ENCODE results near the gene SLC6A2. TPM values are rescaled to one million over a fixed set of nuclear protein-coding genes. Genes with fewer than 3 reads are reported as not detected.

Gene SLC6A2
- total RNA-seq, 2 donors from 2014 or later: 0.16 TPM; not detected in 1

DNA sequence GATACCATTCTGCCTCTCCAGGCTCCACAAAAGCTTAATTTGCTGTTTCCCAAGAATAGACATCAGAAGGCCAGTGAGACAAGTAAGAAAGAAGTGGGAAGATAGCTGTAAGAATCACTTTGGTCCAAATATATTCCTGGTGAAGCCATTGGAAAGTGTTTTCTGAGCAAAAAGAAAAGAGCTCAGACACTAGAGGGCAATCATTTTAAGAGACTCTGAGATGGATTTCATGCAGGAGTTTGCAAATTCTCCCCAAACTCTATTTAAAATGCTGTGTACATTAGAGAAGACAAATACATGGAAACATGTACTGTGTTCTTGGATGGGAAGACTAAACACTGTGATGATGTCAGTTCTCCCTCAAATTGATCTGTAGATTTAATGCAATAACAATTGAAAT lies 8.0 kb upstream of the SLC6A2 start:
- Histone ChIP-seq H3K4me3 (no peak overlapping the region), H3K36me3 (no peaks in the 10 kb centered on the region), H3K4me1 (no peaks in the 10 kb centered on the region), H3K9me3 (no peaks in the 10 kb centered on the region), H3K27me3 (no peaks in the 10 kb centered on the region), H3K9ac (ENCODE audit: low read depth in 2 of 2, low read length in 2 of 2) (no peak overlapping the region), H3K27ac (no peak overlapping the region)
- TF ChIP-seq, protein P1, sequence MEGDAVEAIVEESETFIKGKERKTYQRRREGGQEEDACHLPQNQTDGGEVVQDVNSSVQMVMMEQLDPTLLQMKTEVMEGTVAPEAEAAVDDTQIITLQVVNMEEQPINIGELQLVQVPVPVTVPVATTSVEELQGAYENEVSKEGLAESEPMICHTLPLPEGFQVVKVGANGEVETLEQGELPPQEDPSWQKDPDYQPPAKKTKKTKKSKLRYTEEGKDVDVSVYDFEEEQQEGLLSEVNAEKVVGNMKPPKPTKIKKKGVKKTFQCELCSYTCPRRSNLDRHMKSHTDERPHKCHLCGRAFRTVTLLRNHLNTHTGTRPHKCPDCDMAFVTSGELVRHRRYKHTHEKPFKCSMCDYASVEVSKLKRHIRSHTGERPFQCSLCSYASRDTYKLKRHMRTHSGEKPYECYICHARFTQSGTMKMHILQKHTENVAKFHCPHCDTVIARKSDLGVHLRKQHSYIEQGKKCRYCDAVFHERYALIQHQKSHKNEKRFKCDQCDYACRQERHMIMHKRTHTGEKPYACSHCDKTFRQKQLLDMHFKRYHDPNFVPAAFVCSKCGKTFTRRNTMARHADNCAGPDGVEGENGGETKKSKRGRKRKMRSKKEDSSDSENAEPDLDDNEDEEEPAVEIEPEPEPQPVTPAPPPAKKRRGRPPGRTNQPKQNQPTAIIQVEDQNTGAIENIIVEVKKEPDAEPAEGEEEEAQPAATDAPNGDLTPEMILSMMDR (IDR thresholded peaks at IDR 0.05): no peak
- intact Hi-C loops (cut with DNase I): no loop called here
- DNase-seq: no peak

GRCh38 chr16:55651841-55652824 lies 3.7 kb upstream of the SLC6A2 start:
- no peak overlapping the region for H3K9ac ChIP-seq (ENCODE audit: low read depth in 2 of 2, low read length in 2 of 2)
- intact Hi-C loops (cut with DNase I): no loop called here
- no peak for DNase-seq
- H3K36me3 ChIP-seq: no peaks in the 10 kb centered on the region
- no peak overlapping the region for H3K4me3 ChIP-seq
- H3K4me1 ChIP-seq: no peaks in the 10 kb centered on the region
- no peak overlapping the region for H3K27ac ChIP-seq
- TF ChIP-seq, protein P1 (IDR thresholded peaks at IDR 0.05): no peak
- H3K9me3 ChIP-seq: no peaks in the 10 kb centered on the region
- H3K27me3 ChIP-seq: peaks cover 13% of the 10 kb centered on the region

DNA sequence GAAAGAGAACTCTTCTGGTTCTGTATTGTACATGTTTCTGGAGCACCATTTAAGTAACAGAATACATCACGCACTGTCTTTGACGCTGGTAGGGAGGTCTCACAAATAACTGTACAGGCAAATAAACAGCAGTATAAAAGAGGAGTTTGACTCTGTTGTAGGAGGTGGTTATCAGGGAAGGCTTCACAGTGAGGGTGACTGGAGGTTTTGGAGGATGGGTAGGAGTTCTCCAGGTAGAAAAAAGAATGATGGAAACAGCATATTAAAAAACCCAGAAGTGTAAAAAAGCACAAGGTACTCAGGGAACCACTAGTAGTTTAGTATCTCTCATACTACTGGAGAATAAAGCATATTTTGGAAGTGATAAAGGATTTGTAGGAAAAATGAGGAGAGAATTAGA lies 2.7 kb upstream of the SLC6A2 start:
- Histone ChIP-seq H3K9ac (ENCODE audit: low read depth in 2 of 2, low read length in 2 of 2) (no peak overlapping the region), H3K27ac (no peak overlapping the region), H3K9me3 (no peaks in the 10 kb centered on the region), H3K27me3 (peaks cover 13% of the 10 kb centered on the region), H3K36me3 (no peaks in the 10 kb centered on the region), H3K4me3 (no peak overlapping the region), H3K4me1 (no peaks in the 10 kb centered on the region)
- TF ChIP-seq, protein P1 (IDR thresholded peaks at IDR 0.05): no peak
- intact Hi-C loops (cut with DNase I): no loop called here
- no peak for DNase-seq

DNA sequence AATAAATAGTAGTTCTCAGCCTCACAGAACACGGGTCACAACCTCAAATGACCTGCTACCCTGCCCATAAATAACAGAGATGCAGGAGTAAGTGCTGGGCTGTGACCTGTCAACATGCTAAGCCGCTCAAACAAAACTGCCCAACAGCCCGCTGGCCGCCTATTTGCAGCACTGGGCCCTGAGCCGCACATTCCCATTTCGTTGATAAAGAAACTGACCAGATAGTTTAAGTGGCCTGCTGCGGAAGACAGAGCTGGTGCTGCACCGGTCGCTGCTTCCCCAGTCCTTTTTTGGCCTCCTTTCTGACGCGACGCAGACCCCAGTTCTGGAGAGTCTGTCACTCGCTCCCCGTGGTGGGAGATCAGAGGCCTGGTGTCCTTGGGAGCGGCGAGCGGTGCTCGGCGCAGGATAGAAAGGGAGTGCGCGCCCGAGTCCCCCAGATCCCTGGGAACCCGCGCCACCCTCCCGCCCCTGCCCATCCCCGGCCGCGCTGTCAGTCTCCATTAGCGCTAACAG lies 349 bp upstream of the SLC6A2 start:
- H3K9ac ChIP-seq (ENCODE audit: low read depth in 2 of 2, low read length in 2 of 2): no peak overlapping the region
- no peak overlapping the region for H3K4me3 ChIP-seq
- TF ChIP-seq, protein P1 (IDR thresholded peaks at IDR 0.05): no peak
- intact Hi-C loops (cut with DNase I): no loop called here
- H3K36me3 ChIP-seq: no peaks in the 10 kb centered on the region
- H3K27ac ChIP-seq: no peak overlapping the region
- peaks cover 13% of the 10 kb centered on the region for H3K27me3 ChIP-seq
- H3K4me1 ChIP-seq: no peaks in the 10 kb centered on the region
- DNase-seq: no peak
- no peaks in the 10 kb centered on the region for H3K9me3 ChIP-seq

- H3K27ac ChIP-seq: no peak overlapping the region
- no peaks in the 10 kb centered on the region for H3K36me3 ChIP-seq
- H3K9ac ChIP-seq (ENCODE audit: low read depth in 2 of 2, low read length in 2 of 2): no peak overlapping the region
- no peaks in the 10 kb centered on the region for H3K4me1 ChIP-seq
- H3K4me3 ChIP-seq: no peak overlapping the region
- intact Hi-C loops (cut with DNase I): no loop called here
- no peaks in the 10 kb centered on the region for H3K9me3 ChIP-seq
- peaks cover 13% of the 10 kb centered on the region for H3K27me3 ChIP-seq
- TF ChIP-seq, protein P1 (IDR thresholded peaks at IDR 0.05): no peak
- DNase-seq: no peak
Observed at GRCh38 chr16:55656691-55657092, 904 bp downstream of the SLC6A2 start.

Data from colonic mucosa (tissue), 4 donors.